GM06990 (cell line): Measurements from ENCODE around the gene LACTB.

Experiments
- DNase-seq: peaks from one replicate; pipeline ENCODE4 v3.0.0-alpha.2; 2011; ENCODE audit not compliant: insufficient read length; ENCODE audit errors: extremely low read depth
- H3K27me3 ChIP-seq: replicated peaks from 2 replicates; pipeline ENCODE4 v1.6.0; 2011; ENCODE audit warnings: low read length; ENCODE audit not compliant: control insufficient read depth, insufficient read depth
- H3K36me3 ChIP-seq: 2 replicates; pipeline ENCODE4 v1.5.1; 2011; ENCODE audit warnings: low read length; ENCODE audit not compliant: control insufficient read depth, insufficient read depth
- H3K4me3 ChIP-seq: replicated peaks from 2 replicates; pipeline ENCODE4 v1.5.1; 2011; ENCODE audit warnings: low read depth, mild to moderate bottlenecking, control low read depth, low read length
- TF ChIP-seq, protein P1 (sequence below): IDR thresholded peaks from 2 replicates; pipeline ENCODE4 v1.5.1; 2011; ENCODE audit warnings: low read length, control low read depth, mild to moderate bottlenecking, inconsistent platforms; ENCODE audit not compliant: insufficient read depth, poor library complexity, severe bottlenecking

Gene LACTB

DNA sequence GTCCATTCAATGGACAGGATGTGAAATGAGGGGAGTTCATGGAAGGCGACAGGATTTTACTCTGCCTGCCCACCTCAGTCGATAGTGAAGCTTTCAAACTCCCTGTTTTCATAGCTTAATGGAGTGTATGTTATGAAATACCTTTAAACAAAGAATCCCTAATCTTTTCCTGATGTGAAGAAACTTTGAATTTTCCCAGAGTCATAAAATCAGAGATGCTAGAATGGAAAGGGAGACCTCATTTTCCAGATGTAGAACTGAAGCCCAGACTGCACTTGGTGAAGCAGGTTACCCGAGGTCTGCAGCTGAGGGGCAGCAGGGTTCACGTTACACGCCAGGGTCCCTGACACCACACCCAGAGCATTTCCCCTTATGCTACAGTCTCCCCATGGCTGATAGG, 34.7 kb upstream of the LACTB start:
- Histone ChIP-seq H3K36me3 (no peaks in the 10 kb centered on the region), H3K4me3 (no peak overlapping the region), H3K27me3 (no peaks in the 10 kb centered on the region)
- no peak for DNase-seq
- TF ChIP-seq, protein P1, sequence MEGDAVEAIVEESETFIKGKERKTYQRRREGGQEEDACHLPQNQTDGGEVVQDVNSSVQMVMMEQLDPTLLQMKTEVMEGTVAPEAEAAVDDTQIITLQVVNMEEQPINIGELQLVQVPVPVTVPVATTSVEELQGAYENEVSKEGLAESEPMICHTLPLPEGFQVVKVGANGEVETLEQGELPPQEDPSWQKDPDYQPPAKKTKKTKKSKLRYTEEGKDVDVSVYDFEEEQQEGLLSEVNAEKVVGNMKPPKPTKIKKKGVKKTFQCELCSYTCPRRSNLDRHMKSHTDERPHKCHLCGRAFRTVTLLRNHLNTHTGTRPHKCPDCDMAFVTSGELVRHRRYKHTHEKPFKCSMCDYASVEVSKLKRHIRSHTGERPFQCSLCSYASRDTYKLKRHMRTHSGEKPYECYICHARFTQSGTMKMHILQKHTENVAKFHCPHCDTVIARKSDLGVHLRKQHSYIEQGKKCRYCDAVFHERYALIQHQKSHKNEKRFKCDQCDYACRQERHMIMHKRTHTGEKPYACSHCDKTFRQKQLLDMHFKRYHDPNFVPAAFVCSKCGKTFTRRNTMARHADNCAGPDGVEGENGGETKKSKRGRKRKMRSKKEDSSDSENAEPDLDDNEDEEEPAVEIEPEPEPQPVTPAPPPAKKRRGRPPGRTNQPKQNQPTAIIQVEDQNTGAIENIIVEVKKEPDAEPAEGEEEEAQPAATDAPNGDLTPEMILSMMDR: no peak

DNA sequence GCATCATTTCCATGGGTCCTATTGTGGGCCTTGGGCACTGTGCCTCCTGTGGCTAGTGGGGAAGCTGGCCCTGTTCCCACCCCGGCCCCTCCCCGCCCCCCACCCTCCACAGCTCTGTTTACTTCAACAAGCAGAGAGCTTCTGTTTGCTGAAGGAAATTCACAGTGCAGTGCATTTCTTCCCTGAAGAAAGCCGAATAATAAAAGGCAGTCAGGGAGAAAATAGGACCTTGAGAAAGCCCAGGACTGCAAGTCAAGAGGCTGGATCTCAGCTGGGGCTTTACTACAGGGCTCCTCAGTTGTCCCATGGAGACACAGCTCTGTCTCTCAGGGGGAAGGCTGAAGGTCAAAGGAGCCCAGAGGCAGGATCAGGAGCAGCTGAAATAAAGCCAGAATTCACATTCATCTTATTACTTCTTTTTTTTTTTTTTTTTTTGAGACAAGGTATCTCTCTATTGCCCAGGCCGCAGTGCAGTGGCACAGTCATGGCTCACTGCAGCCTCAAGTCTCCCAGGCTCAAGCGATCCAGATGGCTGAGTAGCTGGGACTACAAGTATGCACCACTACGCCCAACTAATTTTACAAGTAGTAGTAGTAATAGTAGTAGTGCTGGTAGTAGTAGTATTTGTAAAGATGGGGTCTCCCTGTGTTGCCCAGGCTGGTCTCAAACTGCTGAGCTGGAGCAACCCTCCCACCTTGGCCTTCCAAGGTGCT, 33.0 kb upstream of the LACTB start:
- no peaks in the 10 kb centered on the region for H3K36me3 ChIP-seq
- TF ChIP-seq, protein P1: no peak
- H3K27me3 ChIP-seq: no peaks in the 10 kb centered on the region
- DNase-seq: no peak
- no peak overlapping the region for H3K4me3 ChIP-seq

DNA sequence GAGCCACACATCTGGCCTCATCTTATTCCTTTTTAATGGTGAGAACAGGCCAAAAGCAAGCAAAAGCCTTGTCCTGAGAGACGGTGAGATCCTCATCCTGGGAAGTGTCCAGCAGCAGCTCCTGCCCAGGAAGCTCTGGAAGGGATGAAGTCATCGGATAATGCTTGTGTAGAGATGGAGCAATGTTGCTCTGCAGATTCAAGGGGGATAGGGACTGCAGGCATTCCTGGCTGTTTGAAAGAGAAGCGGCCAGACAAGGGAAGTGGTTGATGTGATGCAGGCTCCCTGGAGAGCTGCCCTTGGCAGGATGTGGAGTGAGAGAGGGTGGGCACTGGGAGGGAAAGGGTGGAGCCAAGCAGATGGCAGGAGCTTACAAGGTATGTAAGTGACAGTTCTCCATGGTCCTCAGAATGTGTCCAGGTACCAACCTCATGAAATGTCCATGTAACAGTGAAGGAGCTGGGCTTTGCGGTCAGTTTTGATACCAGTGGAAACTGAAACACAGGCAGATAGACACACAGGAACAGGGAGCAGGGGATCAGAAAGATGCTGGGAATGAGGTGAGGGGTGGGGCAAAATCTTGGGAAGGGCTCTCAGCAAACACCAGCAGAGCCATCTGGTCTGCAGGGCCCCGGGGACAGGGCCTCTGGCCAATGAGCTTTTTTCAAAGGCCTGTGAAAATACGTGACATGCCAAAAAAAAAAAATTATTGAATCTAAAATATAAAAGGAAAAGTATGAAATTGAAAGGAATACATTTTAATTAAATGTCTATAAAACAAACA, 32.2 kb upstream of the LACTB start:
- TF ChIP-seq, protein P1: no peak
- DNase-seq: no peak
- H3K4me3 ChIP-seq: no peak overlapping the region

DNA sequence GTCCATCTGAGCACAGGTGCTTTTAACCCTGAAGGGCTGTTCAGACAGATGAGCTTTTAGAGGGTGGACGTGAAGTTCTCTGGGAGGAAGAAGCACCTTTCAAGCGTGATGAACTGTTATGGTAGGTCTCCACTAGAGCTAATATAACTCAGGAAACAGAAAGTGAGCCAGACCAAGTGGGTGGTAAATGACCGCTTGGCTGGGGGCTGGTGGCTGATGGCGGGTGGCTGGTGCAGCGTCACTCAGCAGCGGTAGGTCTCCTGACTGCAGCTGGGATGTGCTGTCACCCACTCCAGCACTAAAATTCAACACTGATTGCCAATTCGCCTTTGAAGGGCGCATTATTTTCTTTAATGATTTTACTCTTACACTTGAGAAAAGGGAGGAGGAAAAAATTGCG, 31.2 kb upstream of the LACTB start:
- H3K4me3 ChIP-seq: no peak overlapping the region
- TF ChIP-seq, protein P1: no peak
- no peaks in the 10 kb centered on the region for H3K36me3 ChIP-seq
- no peaks in the 10 kb centered on the region for H3K27me3 ChIP-seq
- DNase-seq: no peak

More for the DNA sequence above, 32.2 kb upstream of the LACTB start:
- Histone ChIP-seq H3K36me3 (no peaks in the 10 kb centered on the region), H3K27me3 (no peaks in the 10 kb centered on the region)

DNA sequence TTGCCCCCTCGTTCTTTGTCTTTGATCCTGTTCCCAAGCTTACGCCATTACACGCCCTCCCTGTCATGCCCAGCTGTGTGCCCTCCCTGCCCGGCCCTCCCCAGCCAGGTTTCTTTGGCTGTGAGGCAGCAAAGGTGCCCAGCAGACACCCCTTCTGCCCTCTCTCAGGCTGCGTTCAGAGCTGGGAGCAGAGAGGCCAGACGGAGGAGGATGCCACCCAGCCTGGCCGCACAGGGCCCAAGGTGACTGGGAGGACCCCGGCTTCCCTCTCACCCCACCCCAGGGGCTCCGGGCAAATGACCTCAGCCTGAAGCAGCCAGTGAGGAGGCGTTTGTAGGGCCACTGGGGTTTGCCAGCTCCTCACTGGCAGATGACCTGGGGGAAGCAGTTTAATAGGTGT, 30.8 kb upstream of the LACTB start:
- DNase-seq: no peak
- H3K27me3 ChIP-seq: no peaks in the 10 kb centered on the region
- no peak overlapping the region for H3K4me3 ChIP-seq
- no peaks in the 10 kb centered on the region for H3K36me3 ChIP-seq
- TF ChIP-seq, protein P1: no peak
